GM18867 (cell line): ENCODE results near the gene DISP1.

Source experiments
- ATAC-seq: cut with Tn5 transposase; IDR thresholded peaks from one replicate; pipeline ENCODE4 v1.9.1; 2021; ENCODE audit warnings: mild to moderate bottlenecking, moderate library complexity; ENCODE audit not compliant: unreplicated experiment

The DISP1 gene

GRCh38 chr1:222861062-222861461 lies 46.2 kb downstream of the DISP1 start:
- no peak for ATAC-seq
